PC-3 (cell line): ENCODE data around the gene GALNT14.

Experiments used
- CTCF ChIP-seq: fragments of 300-600 bp; sonication (generic); conservative IDR thresholded peaks from 2 replicates; pipeline ENCODE4 v1.5.1; 2017; ENCODE audit warnings: antibody characterized with exemption, low read depth, mild to moderate bottlenecking, low read length
- EZH2 ChIP-seq: fragments of 300-600 bp; sonication (generic); IDR thresholded peaks from one replicate; pipeline ENCODE4 v1.6.1; 2017; ENCODE audit warnings: antibody characterized with exemption, mild to moderate bottlenecking, low read length; ENCODE audit not compliant: unreplicated experiment

GRCh38 chr2:30998672-30999071 is 139.6 kb downstream of the GALNT14 start:
- no peak for TF ChIP-seq CTCF
- no peak for TF ChIP-seq EZH2
